Activated naive CD4-positive, alpha-beta T cell treated with anti-CD3 and anti-CD28 coated beads, Interleukin-2, amount 10 ng/mL, durations not matched to agents 5 hours and 36 hours (primary cell): ENCODE measurements around the gene STON1. TPM values are rescaled to one million over a fixed set of nuclear protein-coding genes. Genes with fewer than 3 reads are reported as not detected.

Experiments used
- total RNA-seq, 2 experiments: library from RNA; stranded (reverse); gene quantifications; one replicate each; pipeline ENCODE4 v1.2.3, GENCODE V29; 2021

Gene STON1, protein sequence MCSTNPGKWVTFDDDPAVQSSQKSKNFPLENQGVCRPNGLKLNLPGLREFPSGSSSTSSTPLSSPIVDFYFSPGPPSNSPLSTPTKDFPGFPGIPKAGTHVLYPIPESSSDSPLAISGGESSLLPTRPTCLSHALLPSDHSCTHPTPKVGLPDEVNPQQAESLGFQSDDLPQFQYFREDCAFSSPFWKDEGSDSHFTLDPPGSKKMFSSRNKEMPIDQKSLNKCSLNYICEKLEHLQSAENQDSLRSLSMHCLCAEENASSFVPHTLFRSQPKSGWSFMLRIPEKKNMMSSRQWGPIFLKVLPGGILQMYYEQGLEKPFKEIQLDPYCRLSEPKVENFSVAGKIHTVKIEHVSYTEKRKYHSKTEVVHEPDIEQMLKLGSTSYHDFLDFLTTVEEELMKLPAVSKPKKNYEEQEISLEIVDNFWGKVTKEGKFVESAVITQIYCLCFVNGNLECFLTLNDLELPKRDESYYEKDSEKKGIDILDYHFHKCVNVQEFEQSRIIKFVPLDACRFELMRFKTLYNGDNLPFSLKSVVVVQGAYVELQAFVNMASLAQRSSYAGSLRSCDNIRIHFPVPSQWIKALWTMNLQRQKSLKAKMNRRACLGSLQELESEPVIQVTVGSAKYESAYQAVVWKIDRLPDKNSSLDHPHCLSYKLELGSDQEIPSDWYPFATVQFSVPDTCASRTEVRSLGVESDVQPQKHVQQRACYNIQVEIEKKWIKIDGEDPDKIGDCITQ
- total RNA-seq = 1 to 10 TPM; 1.4 to 1.5 TPM

GRCh38 chr2:48530033-48530811 lies at the start of gene STON1:
STON1 (plus strand) TSS chr2:48530154; CDS start chr2:48580634, 50,480 bp downstream.

GRCh38 chr2:48617618-48618017 lies 87.7 kb downstream of the STON1 start, which contains the start of gene GTF2A1L:
GTF2A1L (plus strand) TSS chr2:48617856; CDS start chr2:48617875, 19 bp downstream.

Other genes with a start within 250 kb of the STON1 start
- 10 to 100 TPM; 61.0 to 61.2 TPM for gene FOXN2, start 215.5 kb upstream of the STON1 start, total RNA-seq
- 10 to 100 TPM; 34.5 to 40.4 TPM for gene PPP1R21, start 89.4 kb upstream of the STON1 start, total RNA-seq
- not detected for gene GTF2A1L, start 87.7 kb downstream of the STON1 start, total RNA-seq
- not detected for gene LHCGR, start 225.6 kb downstream of the STON1 start, total RNA-seq